NOMO-1 treated with dmso at 0.1 percent for 144 hours (cell line): ENCODE results near the gene PANX1.
"Not testable (repeated sequence)": the region's sequence is repeated elsewhere in the genome, so short reads cannot be mapped to it uniquely, and the experiment has no call there.

Source experiments
- DNase-seq: peaks from one replicate; lab custom pipeline; 2025; ENCODE audit not compliant: unreplicated experiment; lab: John Stamatoyannopoulos, UW

PANX1 gene

GRCh38 chr11:94128746-94129511 lies at the start of gene PANX1:
Gene PANX1 (plus strand): TSS chr11:94128841. CDS start chr11:94129313, 472 bp downstream.
- peak; percentile 71 for DNase-seq

GRCh38 chr11:94084164-94084563 lies 44.5 kb upstream of the PANX1 start:
- DNase-seq = no peak

- no peak for DNase-seq
Observed at GRCh38 chr11:94088906-94089305, 39.7 kb upstream of the PANX1 start.

- DNase-seq = no peak
Observed at GRCh38 chr11:94089341-94089740, 39.3 kb upstream of the PANX1 start.

GRCh38 chr11:94090401-94090800 lies 38.2 kb upstream of the PANX1 start:
- DNase-seq = no peak

- no peak for DNase-seq
Observed at GRCh38 chr11:94091091-94091490, 37.5 kb upstream of the PANX1 start.

- DNase-seq = no peak
Observed at GRCh38 chr11:94100253-94100652, 28.4 kb upstream of the PANX1 start.

GRCh38 chr11:94103471-94103870 lies 25.2 kb upstream of the PANX1 start:
- no peak for DNase-seq

GRCh38 chr11:94104734-94105133 lies 23.9 kb upstream of the PANX1 start:
- no peak for DNase-seq

GRCh38 chr11:94106716-94107115 lies 21.9 kb upstream of the PANX1 start:
- DNase-seq = no peak

- DNase-seq = no peak
Observed at GRCh38 chr11:94107363-94107762, 21.3 kb upstream of the PANX1 start.

GRCh38 chr11:94111241-94111640 lies 17.4 kb upstream of the PANX1 start:
- DNase-seq = no peak

- DNase-seq = no peak
Observed at GRCh38 chr11:94111660-94112059, 17.0 kb upstream of the PANX1 start.

GRCh38 chr11:94112206-94112953 lies 16.3 kb upstream of the PANX1 start:
- no peak for DNase-seq

GRCh38 chr11:94117197-94117574 lies 11.5 kb upstream of the PANX1 start:
- no peak for DNase-seq

GRCh38 chr11:94117871-94118270 lies 10.8 kb upstream of the PANX1 start:
- no peak for DNase-seq

GRCh38 chr11:94119676-94120075 lies 9.0 kb upstream of the PANX1 start:
- DNase-seq = not testable (repeated sequence)

- DNase-seq = not testable (repeated sequence)
Observed at GRCh38 chr11:94120516-94120915, 8.1 kb upstream of the PANX1 start.

- no peak for DNase-seq
Observed at GRCh38 chr11:94120946-94121345, 7.7 kb upstream of the PANX1 start.

- no peak for DNase-seq
Observed at GRCh38 chr11:94125407-94126115, 3.1 kb upstream of the PANX1 start.

- no peak for DNase-seq
Observed at GRCh38 chr11:94127638-94128037, 1.0 kb upstream of the PANX1 start.

GRCh38 chr11:94128291-94128745 lies 323 bp upstream of the PANX1 start:
- peak; percentile 44 for DNase-seq
